GM18951 (cell line): ENCODE data around the gene ADGRD2.

Experiments used
- POLR2A ChIP-seq: IDR thresholded peaks from 4 replicates; pipeline ENCODE4 v1.6.1; 2011; ENCODE audit warnings: mild to moderate bottlenecking; ENCODE audit not compliant: insufficient read length, insufficient read depth; ENCODE audit errors: extremely low read depth
- in situ Hi-C: fragments of 300-500 bp; cut with MboI; formaldehyde crosslinking; loops from one replicate; pipeline ENCODE4 v1.12.0; 2022; ENCODE audit warnings: low sequenced_read_pairs, mixed read lengths, inconsistent platforms; ENCODE audit not compliant: unreplicated experiment

The ADGRD2 gene

GRCh38 chr9:124475158-124475867 is 25.1 kb downstream of the ADGRD2 start:
- in situ Hi-C loops: no loop called here

DNA sequence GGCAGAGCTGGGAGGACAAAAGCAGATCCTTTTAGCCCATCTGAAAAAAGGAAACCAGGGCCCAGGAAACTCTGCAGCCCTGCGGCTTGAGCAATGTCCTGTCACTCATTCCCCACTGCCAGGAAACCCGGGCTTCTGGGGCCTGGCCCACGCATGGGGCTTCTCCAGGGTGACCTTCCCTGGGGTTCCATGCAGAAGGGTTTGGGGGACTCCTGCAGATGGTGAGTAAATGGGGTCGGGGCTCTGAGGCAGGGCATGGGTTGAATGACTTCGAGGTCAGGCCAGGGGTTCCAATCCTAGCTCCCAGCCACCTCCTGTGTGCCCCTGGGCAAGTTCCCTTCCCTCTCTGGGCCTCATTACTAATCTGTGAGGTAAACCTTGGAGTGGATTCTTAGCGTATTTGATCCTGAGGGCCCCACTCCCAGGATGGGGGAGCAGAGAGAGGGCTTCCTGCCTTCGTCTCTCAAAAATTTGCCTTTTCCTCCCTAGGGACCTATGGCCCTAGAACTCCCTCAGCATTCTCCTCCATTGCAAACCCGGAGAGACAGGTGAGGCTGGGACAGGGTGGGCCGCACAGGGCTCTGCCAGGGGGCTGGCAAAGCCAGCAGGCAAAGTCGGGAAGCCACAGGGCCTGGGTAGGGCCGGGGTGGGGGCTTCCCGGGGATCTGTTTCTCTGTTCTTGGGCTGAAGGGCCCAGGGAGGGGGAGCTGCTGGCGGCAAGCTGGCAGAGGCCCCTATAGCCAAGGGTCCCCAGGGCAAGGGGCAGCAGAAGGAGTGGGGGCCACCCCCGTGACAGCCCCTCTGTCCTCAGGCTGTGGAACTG is 25.8 kb downstream of the ADGRD2 start:
- no peak for TF ChIP-seq POLR2A
- in situ Hi-C loops: no loop called here

More at GRCh38 chr9:124475158-124475867, 25.1 kb downstream of the ADGRD2 start:
- no peak for TF ChIP-seq POLR2A

- in situ Hi-C loops: no loop called here
- no peak for TF ChIP-seq POLR2A
Measured at GRCh38 chr9:124477211-124477647, 27.0 kb downstream of the ADGRD2 start.

GRCh38 chr9:124477648-124478285 is 27.5 kb downstream of the ADGRD2 start:
- in situ Hi-C loops: no loop called here
- TF ChIP-seq POLR2A: no peak

DNA sequence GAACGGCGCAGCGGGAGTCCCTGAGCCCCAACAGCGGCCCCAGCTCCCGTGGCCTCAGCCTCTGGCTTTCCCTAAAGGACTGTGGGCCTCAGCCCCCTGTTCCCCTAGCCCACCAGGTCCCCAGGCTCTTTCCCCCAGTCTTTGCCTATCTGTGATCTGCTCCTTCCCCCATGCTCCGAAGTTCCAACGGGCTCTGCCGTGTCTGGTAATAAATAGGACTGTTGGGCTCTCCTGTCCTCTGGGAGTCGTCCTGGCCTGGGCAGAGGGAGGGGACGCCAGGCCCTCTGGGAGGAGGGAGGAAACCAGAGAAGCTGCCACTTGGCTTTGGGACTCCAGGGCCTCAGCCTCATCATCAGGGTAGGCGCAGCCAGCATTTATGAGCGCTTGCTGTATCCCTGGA is 28.1 kb downstream of the ADGRD2 start:
- TF ChIP-seq POLR2A: no peak
- in situ Hi-C loops: no loop called here

DNA sequence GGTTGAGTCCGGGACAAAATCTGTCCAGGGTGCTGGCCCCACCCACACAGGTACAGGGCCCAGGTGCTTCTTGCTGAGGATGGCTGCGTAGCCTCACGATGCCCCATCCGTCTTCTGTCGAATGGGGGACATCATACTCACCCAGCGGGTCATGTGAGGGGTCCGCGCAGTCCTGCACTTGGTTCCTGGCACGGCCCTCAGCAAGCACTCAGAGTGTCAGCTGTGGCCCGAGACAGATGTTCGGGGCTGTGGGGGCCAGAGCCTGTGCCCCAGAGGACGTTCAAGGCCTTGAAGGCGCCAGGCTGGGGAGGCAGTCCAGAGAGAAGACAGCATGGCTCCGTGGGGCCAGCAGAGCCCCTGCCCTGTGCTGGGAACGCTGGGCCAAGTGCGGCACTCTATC is 29.1 kb downstream of the ADGRD2 start:
- TF ChIP-seq POLR2A: no peak
- in situ Hi-C loops: no loop called here

DNA sequence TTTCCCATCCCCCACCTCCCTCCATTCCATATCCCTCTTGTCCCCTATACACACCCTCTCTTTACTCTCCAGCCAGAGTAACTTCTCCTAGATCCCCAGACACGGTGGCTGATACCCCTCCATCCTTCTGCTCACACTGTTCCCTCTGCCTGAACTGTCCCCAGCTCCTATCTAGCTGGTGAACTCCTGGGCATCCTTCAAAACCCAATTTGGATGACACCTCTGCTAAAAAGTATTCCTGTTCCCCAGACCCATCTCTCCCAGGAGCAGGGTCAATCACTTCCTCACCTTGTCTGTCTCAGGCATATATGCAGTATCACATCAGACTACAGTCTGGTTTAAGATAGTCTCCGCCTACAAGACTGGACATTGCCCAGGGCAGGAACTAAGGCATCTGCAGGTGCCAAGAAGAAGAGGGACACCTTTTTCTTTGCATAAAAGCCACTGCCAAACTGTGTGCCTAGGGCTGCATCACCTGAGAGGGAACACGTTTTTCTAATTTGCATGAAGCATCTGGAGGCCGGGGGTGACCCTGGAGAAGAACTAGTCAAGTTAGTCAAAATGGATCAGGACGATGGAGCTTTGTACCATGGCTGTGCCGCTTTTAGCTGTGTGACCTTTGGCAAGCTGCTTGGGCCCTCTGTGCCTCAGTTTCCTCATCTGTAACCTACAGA is 29.8 kb downstream of the ADGRD2 start:
- no peak for TF ChIP-seq POLR2A
- in situ Hi-C loops: no loop called here

- in situ Hi-C loops: no loop called here
- no peak for TF ChIP-seq POLR2A
Measured at GRCh38 chr9:124480621-124480981, 30.4 kb downstream of the ADGRD2 start.

DNA sequence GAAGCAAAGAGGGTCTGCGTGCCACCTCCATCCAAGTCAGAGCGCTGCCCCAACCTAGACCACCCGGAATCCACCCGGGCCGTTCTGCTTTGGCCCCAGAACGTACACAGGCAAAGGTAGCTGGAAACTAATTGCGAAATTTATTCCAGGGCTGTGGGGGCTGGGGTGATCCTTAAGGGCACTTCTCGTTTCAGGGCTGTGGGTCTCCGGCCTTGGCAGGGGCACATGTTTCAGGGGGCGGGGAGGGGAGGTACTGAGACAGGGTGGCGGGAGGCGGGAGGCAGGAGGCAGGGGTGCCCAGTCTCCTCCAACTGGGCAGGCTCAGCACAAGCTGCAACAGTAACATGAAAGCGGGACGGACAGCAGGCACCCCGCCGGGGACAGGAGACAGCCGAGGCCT is 30.9 kb downstream of the ADGRD2 start:
- no peak for TF ChIP-seq POLR2A
- in situ Hi-C loops: no loop called here

DNA sequence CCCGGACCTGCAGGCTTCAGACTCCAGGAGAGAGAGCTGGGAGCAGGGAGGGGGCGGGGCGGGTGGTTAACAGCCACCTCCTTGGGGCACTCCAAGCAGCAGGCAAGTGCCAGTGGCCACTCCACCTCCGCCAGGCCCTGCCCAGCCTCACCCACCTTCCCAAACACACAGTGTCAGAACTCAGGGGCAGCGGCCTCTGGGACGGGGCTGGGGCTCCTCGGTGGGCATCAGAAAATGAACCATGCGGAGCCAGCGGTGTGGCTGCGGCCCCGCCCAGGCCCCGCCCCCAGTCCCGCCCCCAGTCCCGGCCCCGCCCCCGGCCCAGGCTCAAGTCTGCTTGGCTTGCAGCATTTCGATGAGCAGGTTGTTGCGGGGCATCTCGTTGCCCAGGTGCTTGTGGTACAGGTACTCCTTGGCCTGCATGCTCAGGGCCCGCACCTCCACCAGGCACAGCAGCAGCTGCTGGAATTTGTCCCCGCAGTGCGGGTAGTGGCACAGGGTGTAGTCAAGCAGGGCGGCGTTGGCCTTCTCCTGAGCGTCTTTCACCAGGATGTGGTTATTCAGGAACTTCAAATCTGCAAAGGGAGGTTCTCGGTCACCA is 32.3 kb downstream of the ADGRD2 start:
- TF ChIP-seq POLR2A: no peak
- in situ Hi-C loops: no loop called here

DNA sequence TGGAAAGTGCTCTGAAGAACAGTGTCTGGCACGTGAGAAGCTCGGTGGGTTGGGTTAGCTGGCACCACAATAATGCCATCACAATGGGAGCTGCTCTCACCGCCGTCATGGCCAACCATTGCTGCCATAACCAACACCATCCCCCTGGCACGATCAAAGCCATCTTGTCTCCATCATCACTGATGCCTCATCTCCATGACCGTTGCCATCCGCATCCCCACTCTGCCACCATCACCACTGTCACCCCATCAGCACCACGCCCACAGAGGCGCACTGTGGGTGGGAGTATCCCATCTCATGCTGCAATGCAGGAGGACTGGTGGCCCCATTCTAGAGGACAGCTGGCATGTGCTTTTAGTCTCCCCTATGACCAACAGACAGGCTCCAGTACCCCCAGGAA is 33.2 kb downstream of the ADGRD2 start:
- in situ Hi-C loops: no loop called here
- no peak for TF ChIP-seq POLR2A

GRCh38 chr9:124485201-124485600 is 35.0 kb downstream of the ADGRD2 start:
- no peak for TF ChIP-seq POLR2A

GRCh38 chr9:124485936-124486335 is 35.7 kb downstream of the ADGRD2 start:
- in situ Hi-C loops: no loop called here
- TF ChIP-seq POLR2A: no peak

More at GRCh38 chr9:124485201-124485600, 35.0 kb downstream of the ADGRD2 start:
- in situ Hi-C loops: no loop called here

DNA sequence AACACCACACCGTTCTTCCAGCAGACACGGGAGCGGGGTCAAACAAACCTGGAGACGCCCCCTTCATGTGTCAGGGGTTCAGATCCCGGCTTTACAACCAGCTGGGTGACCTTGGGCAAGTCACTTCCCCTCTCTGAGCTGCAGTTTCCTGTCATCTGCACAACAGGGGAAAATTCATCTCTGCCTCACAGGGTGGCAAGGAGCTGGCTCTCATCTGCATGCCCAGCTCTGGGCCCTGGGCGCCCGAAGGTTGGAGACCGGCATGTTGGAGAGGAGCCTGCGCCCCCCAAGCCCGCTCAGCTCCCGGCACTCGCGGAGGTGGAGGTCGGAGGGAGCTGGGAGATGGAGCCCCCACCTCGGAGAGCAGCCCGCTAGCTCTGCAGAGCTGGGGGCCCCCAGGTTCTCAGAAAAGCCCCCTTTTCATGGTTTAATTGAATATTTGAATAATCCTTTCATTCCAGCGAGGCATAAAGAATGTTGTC is 36.6 kb downstream of the ADGRD2 start:
- in situ Hi-C loops: no loop called here
- no peak for TF ChIP-seq POLR2A
